ENCODE data around the gene STK11.
A peak's percentile ranks its signal among the peaks of the same experiment; 100 is the strongest.

STK11 gene

DNA sequence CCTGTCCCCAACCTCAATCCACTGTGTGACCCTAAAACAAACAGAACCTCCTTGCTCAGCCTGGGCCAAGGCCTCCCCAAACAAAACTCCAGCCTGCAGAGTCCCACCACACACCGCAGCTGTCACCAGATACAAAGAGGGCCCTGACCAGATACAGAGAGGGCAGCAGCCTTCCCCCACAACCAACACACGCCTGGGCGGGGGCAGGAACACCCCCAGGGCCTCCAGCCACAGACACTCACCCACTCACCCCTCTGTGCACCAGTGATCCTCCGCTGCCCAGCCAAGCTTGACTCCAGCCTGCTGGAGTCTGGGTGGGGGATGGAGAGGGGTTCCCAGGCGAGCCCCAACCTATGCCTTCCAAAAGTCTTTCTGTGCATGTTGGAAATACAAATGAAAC is 57.6 kb downstream of the STK11 start:
- peak; percentile 50; the same call in 1 of the 2 replicates for TF ChIP-seq EGR1 (IDR thresholded peaks at IDR 0.05)
- TF ChIP-seq, protein P1, sequence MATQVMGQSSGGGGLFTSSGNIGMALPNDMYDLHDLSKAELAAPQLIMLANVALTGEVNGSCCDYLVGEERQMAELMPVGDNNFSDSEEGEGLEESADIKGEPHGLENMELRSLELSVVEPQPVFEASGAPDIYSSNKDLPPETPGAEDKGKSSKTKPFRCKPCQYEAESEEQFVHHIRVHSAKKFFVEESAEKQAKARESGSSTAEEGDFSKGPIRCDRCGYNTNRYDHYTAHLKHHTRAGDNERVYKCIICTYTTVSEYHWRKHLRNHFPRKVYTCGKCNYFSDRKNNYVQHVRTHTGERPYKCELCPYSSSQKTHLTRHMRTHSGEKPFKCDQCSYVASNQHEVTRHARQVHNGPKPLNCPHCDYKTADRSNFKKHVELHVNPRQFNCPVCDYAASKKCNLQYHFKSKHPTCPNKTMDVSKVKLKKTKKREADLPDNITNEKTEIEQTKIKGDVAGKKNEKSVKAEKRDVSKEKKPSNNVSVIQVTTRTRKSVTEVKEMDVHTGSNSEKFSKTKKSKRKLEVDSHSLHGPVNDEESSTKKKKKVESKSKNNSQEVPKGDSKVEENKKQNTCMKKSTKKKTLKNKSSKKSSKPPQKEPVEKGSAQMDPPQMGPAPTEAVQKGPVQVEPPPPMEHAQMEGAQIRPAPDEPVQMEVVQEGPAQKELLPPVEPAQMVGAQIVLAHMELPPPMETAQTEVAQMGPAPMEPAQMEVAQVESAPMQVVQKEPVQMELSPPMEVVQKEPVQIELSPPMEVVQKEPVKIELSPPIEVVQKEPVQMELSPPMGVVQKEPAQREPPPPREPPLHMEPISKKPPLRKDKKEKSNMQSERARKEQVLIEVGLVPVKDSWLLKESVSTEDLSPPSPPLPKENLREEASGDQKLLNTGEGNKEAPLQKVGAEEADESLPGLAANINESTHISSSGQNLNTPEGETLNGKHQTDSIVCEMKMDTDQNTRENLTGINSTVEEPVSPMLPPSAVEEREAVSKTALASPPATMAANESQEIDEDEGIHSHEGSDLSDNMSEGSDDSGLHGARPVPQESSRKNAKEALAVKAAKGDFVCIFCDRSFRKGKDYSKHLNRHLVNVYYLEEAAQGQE (IDR thresholded peaks at IDR 0.05; ENCODE audit: low read depth): no peak

DNA sequence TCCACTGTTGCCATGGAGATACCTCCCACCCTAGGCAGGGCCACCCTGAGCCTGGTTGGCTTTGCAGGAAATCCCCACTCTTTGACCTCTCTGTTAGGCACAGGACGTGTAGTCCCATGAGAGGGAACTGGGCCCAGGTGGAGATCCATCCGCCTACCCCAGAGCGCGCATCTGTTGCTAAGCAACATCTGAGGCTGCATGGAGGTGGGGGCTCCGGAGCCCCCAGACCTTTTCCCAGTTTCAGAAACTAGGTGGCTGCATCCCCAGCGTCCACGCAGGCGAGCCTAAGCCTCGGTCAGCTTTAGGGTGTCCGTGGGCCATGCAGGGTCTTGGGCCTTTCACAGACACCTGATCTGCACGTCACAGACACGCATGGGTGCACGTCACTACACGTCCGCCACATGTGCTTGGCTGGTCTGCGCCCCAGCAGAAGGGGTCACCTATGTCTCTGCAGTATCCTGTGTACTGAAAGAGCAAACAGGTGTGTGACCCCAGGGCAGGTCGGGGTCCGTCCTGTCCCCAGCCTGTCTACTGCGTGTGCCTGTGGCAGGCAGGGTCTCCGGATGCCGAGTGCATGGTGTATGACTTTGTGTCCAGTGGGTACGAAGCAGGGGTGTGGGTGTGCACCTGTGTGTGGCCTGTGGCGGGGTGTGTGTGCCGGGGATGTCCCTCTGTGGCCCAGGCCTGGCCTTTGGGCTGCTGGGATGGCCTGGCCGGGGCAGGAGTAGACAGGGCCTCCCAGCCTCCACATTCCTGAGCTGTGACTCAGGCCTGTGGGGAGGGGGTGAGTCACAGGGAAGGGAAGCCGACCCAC is 59.4 kb downstream of the STK11 start:
- TF ChIP-seq YY1 (IDR thresholded peaks at IDR 0.05; ENCODE audit: low read depth) (peak; percentile 57), CREB1 (IDR thresholded peaks at IDR 0.05; ENCODE audit: low read depth) (no peak), RAD21 (IDR thresholded peaks at IDR 0.05; ENCODE audit: low read depth) (peak; percentile 8; the same call in 1 of the 2 replicates), TCF12 (IDR thresholded peaks at IDR 0.05; ENCODE audit: low read depth) (peak; percentile 86), TEAD4 (IDR thresholded peaks at IDR 0.05) (peak; percentile 98), CEBPB (IDR thresholded peaks at IDR 0.05) (no peak), ZBTB7A (IDR thresholded peaks at IDR 0.05; ENCODE audit: low read depth) (peak; percentile 94), NFIC (IDR thresholded peaks at IDR 0.05) (peak; percentile 60; the same call in 1 of the 2 replicates), EGR1 (IDR thresholded peaks at IDR 0.05) (0 out of 2 replicates have a peak, but pooled peaks have one; percentile 14), EP300 (IDR thresholded peaks at IDR 0.05; ENCODE audit: borderline replicate concordance) (peak; percentile 76)
- TF ChIP-seq, protein P1 (IDR thresholded peaks at IDR 0.05; ENCODE audit: low read depth): no peak
- TF ChIP-seq, protein P2, sequence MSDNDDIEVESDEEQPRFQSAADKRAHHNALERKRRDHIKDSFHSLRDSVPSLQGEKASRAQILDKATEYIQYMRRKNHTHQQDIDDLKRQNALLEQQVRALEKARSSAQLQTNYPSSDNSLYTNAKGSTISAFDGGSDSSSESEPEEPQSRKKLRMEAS (IDR thresholded peaks at IDR 0.05): peak; percentile 37
- TF ChIP-seq, protein P3, sequence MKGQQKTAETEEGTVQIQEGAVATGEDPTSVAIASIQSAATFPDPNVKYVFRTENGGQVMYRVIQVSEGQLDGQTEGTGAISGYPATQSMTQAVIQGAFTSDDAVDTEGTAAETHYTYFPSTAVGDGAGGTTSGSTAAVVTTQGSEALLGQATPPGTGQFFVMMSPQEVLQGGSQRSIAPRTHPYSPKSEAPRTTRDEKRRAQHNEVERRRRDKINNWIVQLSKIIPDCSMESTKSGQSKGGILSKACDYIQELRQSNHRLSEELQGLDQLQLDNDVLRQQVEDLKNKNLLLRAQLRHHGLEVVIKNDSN (IDR thresholded peaks at IDR 0.05): 0 out of 2 replicates have a peak, but pooled peaks have one; percentile 34

DNA sequence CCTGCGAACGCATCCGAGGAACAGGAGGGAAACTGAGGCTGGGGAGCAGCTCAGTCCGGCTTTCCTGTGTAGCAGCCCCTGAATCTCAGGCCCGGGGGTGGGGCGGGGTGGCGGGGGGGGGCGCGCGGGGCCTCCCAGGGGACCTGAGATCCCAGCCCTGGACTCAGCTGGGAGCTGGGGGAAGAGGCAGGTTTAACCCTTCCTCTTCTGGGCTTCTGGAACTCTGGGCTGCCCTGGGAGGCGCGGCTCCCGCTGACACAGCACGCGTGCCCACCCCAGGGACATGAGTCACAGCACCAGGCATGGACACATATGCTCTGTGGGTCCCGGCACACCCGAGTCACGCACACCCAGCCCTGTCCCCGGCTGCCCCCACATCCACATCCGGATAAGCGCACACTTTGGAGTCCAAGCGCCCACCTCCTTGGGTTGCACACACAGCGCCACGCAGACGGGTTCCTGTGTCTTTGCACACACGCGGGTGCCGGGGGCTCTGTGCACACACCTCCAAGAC is 60.1 kb downstream of the STK11 start:
- TF ChIP-seq CEBPB (IDR thresholded peaks at IDR 0.05) (no peak; the same call in 1 of the 2 replicates), EP300 (IDR thresholded peaks at IDR 0.05; ENCODE audit: borderline replicate concordance) (peak; percentile 3; the same call in 1 of the 2 replicates), RAD21 (IDR thresholded peaks at IDR 0.05; ENCODE audit: low read depth) (no peak), YY1 (IDR thresholded peaks at IDR 0.05; ENCODE audit: low read depth) (no peak)
- TF ChIP-seq, protein P2 (IDR thresholded peaks at IDR 0.05): no peak
- TF ChIP-seq, protein P3 (IDR thresholded peaks at IDR 0.05): no peak

DNA sequence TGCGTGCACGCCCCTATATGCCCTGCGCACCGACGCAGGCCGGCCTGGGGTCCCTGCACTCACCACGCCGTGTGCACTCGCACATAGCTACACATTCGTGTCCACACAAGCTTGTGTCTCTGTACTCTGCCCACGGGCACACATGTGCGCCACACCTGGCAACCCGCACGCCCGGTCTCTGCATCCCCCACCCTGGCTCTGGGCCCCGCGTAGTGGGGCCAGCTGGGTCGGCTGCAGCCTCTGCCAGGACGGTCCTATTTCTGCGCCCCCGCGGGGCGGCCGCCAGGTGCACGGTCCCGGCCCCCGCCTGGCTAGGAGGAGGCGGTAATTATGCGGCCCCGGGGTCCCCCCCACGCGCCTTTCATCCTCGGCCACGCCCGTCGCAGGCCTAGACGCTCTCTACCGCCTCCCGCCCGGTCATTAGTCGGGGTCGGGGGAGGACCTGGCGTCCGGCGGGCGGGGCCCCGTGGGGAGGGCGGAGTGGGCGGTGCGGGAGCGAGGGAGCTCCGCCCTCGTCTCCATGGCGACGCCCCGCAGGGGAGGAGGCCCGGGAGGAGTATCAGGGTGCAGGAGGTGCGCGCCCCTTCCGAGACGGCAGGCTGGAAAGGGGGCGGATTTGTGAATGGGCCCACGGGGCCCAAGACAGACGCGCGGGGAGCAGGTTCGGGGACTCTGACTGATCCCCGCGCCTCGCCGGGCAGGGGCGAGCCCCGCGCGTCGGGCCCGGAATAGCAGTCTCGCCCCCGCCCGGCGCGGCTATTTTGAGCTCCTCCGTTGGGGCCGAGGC is 60.7 kb downstream of the STK11 start:
- TF ChIP-seq, protein P2 (IDR thresholded peaks at IDR 0.05): peak; percentile 33; the same call in 1 of the 2 replicates
- TF ChIP-seq, protein P1 (IDR thresholded peaks at IDR 0.05; ENCODE audit: low read depth): no peak
- TF ChIP-seq TEAD4 (IDR thresholded peaks at IDR 0.05) (0 out of 2 replicates have a peak, but pooled peaks have one; percentile 10), EGR1 (IDR thresholded peaks at IDR 0.05) (peak; percentile 89), ZBTB7A (IDR thresholded peaks at IDR 0.05; ENCODE audit: low read depth) (peak; percentile 89), TCF12 (IDR thresholded peaks at IDR 0.05; ENCODE audit: low read depth) (peak; percentile 96), FOXM1 (IDR thresholded peaks at IDR 0.05; ENCODE audit: borderline replicate concordance, low read depth) (peak; percentile 45), CREB1 (IDR thresholded peaks at IDR 0.05; ENCODE audit: low read depth) (no peak), RAD21 (IDR thresholded peaks at IDR 0.05; ENCODE audit: low read depth) (no peak), YY1 (IDR thresholded peaks at IDR 0.05; ENCODE audit: low read depth) (no peak), EP300 (IDR thresholded peaks at IDR 0.05; ENCODE audit: borderline replicate concordance) (peak; percentile 80), TAF1 (IDR thresholded peaks at IDR 0.05; ENCODE audit: low read depth) (no peak), NFIC (IDR thresholded peaks at IDR 0.05) (peak; percentile 86)
- TF ChIP-seq, protein P3 (IDR thresholded peaks at IDR 0.05): no peak

Measured in Ishikawa (cell line).